GM10266 (cell line): ENCODE data around the gene NELFCD.

Experiments
- DNase-seq: peaks from one replicate; pipeline ENCODE4 v3.0.0; 2012; ENCODE audit errors: extremely low spot score
- TF ChIP-seq, protein P1 (sequence below): IDR thresholded peaks from 2 replicates; pipeline ENCODE4 v1.5.1; 2012; ENCODE audit warnings: mild to moderate bottlenecking, low read depth; ENCODE audit not compliant: control insufficient read depth, insufficient read depth; ENCODE audit errors: missing control alignments

NELFCD gene

GRCh38 chr20:58991715-58992114, 10.7 kb downstream of the NELFCD start:
- TF ChIP-seq, protein P1, sequence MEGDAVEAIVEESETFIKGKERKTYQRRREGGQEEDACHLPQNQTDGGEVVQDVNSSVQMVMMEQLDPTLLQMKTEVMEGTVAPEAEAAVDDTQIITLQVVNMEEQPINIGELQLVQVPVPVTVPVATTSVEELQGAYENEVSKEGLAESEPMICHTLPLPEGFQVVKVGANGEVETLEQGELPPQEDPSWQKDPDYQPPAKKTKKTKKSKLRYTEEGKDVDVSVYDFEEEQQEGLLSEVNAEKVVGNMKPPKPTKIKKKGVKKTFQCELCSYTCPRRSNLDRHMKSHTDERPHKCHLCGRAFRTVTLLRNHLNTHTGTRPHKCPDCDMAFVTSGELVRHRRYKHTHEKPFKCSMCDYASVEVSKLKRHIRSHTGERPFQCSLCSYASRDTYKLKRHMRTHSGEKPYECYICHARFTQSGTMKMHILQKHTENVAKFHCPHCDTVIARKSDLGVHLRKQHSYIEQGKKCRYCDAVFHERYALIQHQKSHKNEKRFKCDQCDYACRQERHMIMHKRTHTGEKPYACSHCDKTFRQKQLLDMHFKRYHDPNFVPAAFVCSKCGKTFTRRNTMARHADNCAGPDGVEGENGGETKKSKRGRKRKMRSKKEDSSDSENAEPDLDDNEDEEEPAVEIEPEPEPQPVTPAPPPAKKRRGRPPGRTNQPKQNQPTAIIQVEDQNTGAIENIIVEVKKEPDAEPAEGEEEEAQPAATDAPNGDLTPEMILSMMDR = no peak

DNA sequence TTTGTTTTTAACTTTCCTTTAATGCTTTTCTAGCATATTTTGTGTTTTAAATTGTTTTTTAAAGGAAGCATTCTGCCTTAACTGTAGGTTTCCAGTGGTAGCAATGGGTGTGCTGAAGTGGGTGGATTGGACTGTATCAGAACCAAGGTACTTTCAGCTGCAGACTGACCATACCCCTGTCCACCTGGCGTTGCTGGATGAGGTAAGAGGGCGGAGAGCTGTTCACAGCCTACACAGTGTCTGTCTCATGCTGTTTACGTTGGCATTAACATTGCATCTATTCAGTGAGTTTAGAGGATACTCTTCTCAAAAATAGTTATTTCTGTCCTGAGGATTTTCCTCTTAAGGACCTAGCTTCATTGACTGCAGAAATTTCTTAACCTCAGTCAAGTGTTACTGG, 11.9 kb downstream of the NELFCD start:
- TF ChIP-seq, protein P1 = no peak
- no peak for DNase-seq

More at GRCh38 chr20:58991715-58992114, 10.7 kb downstream of the NELFCD start:
- no peak for DNase-seq

DNA sequence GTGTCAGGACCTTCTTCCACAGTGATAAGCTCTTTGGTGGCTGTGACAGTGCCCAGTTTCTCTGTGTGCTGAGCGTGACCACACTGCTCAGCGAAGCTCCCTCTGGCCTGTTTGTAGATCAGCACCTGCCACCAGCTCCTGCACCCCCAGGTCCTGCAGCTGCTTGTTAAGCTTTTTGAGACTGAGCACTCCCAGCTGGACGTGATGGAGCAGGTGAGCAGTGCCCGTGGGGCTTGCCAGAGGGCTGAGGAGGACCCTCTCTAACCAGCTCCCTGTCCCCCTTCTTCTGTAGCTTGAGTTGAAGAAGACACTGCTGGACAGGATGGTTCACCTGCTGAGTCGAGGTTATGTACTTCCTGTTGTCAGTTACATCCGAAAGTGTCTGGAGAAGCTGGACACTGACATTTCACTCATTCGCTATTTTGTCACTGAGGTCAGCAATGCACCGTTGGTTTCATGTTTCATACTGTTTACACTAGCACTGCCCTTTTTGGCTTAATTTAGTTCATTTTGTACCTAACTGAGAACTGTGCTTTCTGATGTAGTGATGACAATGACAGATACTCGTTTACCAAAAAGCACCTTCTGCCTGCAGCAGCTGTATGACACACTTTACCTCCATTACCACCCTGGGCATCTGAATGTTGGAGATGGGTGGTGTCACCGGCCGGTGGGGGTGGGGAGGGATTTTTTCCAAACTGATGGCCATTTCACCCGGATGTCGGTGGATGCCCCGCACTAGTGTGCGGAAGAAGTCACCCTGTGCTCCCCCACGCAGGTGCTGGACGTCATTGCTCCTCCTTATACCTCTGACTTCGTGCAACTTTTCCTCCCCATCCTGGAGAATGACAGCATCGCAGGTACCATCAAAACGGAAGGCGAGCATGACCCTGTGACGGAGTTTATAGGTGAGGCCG, 12.5 kb downstream of the NELFCD start:
- DNase-seq = no peak
- TF ChIP-seq, protein P1 = no peak

DNA sequence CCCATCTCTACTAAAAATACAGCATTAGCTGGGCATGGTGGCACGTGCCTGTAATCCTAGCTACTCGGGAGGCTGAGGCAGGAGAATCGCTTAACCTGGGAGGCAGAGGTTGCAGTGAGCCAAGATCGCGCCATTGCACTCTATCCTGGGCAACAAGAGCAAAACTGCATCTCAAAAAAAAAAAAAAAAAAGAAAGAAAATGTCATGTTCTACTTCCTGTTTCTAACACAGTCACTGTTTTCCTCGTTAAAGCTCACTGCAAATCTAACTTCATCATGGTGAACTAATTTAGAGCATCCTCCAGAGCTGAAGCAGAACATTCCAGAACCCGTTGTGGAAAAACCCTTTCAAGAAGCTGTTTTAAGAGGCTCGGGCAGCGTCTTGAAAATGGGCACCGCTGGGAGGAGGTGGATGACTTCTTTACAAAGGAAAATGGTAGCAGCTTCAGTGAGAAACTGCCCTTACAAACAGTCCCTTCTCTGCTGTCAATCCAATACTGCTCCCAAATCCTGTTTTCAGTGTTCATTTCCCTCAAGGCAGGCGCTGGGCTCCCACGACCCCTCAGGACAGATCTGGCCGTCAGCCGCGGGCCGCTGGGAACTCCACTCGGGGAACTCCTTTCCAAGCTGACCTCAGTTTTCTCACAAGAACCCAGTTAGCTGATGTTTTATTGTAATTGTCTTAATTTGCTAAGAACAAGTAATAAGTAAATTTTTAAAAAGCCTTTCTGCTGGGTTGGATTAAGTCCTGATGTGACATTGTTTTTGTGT, 13.5 kb downstream of the NELFCD start:
- TF ChIP-seq, protein P1 = no peak
- DNase-seq = no peak

DNA sequence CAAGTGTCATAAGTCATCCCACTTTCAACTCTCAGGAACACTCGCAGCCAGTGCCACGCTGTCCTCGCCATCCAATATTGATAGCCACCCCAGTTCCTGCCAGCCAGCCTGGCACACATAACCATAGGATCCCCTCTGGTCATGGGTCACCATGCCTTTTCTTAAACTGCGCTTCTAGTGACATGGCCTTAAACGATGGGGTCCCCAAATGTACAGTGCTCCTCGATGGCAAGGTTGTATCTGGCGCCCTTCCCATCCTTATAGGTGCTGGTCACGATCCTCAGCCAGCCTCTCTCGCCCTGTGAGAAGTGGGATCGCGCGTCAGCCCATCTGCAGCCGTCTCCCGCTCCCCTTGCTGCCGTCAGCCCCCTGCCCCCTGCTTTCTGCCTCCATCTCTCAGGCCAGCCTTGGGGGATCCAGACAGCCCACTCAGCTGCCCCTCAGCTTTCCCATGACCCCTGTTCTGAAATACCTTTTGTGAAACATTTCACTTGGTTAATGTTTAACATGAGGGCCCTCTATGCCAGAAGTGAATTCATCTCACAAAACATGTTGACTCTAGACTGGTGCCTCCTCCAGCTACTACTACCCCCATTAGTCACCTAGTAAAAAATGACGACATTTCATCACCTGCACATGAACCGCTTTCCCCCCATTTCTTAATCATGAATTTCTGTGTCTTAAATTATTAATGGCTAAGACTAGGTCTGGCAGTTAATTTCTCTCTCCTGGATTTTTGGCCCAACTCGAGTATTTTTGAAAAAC, 14.6 kb downstream of the NELFCD start:
- TF ChIP-seq, protein P1 = no peak
- no peak for DNase-seq

- DNase-seq = no peak
- TF ChIP-seq, protein P1 = no peak
Observed at GRCh38 chr20:58996226-58996611, 15.2 kb downstream of the NELFCD start.
